Left ventricle myocardium inferior (tissue), 1 donor: ENCODE measurements around the gene IFI30. TPM values are rescaled to one million over a fixed set of nuclear protein-coding genes. Genes with fewer than 3 reads are reported as not detected.
A peak's percentile ranks its signal among the peaks of the same experiment; 100 is the strongest.

Experiments used
- DNase-seq: peaks from one replicate; pipeline ENCODE4 v3.0.0-alpha.2; 2020
- H3K27ac ChIP-seq: fragments of 200-600 bp; replicated peaks from 2 replicates; pipeline ENCODE4 v1.8.0; 2021
- H3K27me3 ChIP-seq: fragments of 200-600 bp; 2 replicates; pipeline ENCODE4 v1.8.0; 2021; ENCODE audit warnings: low read depth
- H3K36me3 ChIP-seq: fragments of 200-600 bp; 2 replicates; pipeline ENCODE4 v1.8.0; 2021
- H3K4me1 ChIP-seq: fragments of 200-600 bp; 2 replicates; pipeline ENCODE4 v1.8.0; 2021
- H3K4me3 ChIP-seq: fragments of 200-600 bp; 2 replicates; pipeline ENCODE4 v1.8.0; 2021; ENCODE audit warnings: mild to moderate bottlenecking, moderate library complexity
- H3K9me3 ChIP-seq: fragments of 200-600 bp; replicated peaks from 2 replicates; pipeline ENCODE4 v1.8.0; 2021
- CTCF ChIP-seq: fragments of 200-600 bp; IDR thresholded peaks from 2 replicates; pipeline ENCODE4 v1.8.0; 2021; ENCODE audit warnings: antibody characterized with exemption, mild to moderate bottlenecking, borderline replicate concordance
- intact Hi-C: fragments of 100-400 bp; cut with micrococcal nuclease; formaldehyde crosslinking; loops from one replicate; pipeline ENCODE4 v1.11.0; 2022
- total RNA-seq: library from RNA; stranded (reverse); fragmentation: NEBNext Ultra II Directional; extraction: Animal tissue kit (Norgen Biotek cat#: 25700); gene quantifications from one replicate; pipeline ENCODE4 v1.2.1, GENCODE V29; 2021
- donor health status: DM: no; HTN: yes; CAD: no; lungs with severe emphysema.

The IFI30 gene
- total RNA-seq, 1 donor from 2014 or later = 23.3 TPM

- Histone ChIP-seq H3K4me1 (peaks cover 46% of the 10 kb centered on the region), H3K36me3 (no peaks in the 10 kb centered on the region), H3K27ac (peak within 1 kb of the TSS; percentile 81), H3K9me3 (no peaks in the 10 kb centered on the region), H3K4me3 (peak within 1 kb of the TSS; percentile 69), H3K27me3 (peaks cover 74% of the 10 kb centered on the region)
- intact Hi-C loops = no loop called here
- no peak for TF ChIP-seq CTCF
- DNase-seq = peak; percentile 70
These were observed 52.3 kb downstream of the IFI30 start, which contains the start of gene PDE4C for GRCh38 chr19:18225702-18226468. Gene PDE4C, minus strand, starts transcription at chr19:18226438. Its CDS starts 23 bp downstream, at chr19:18226415.

GRCh38 chr19:18226956-18227780 lies 53.6 kb downstream of the IFI30 start:
- no peak overlapping the region for H3K4me3 ChIP-seq
- TF ChIP-seq CTCF = no peak
- peak overlapping the region; percentile 81 for H3K27ac ChIP-seq
- no peaks in the 10 kb centered on the region for H3K36me3 ChIP-seq
- peaks cover 74% of the 10 kb centered on the region for H3K27me3 ChIP-seq
- intact Hi-C loops = no loop called here
- H3K4me1 ChIP-seq = peaks cover 55% of the 10 kb centered on the region
- no peaks in the 10 kb centered on the region for H3K9me3 ChIP-seq
- DNase-seq = no peak

Other genes starting within 250 kb of the IFI30 start
- 87.4 TPM for gene CCDC124, start 240.8 kb upstream of the IFI30 start, total RNA-seq
- gene KCNN1, start 206.7 kb upstream of the IFI30 start, total RNA-seq = 0.38 TPM
- gene ARRDC2, start 165.6 kb upstream of the IFI30 start, total RNA-seq = 16.6 TPM
- 0.44 TPM for gene IL12RB1, start 86.9 kb upstream of the IFI30 start, total RNA-seq
- gene MAST3, start 76.0 kb upstream of the IFI30 start, total RNA-seq = 4.6 TPM
- gene PIK3R2, start 20.6 kb upstream of the IFI30 start, total RNA-seq = 28.0 TPM
- 12.5 TPM for gene MPV17L2, start 19.4 kb downstream of the IFI30 start, total RNA-seq
- gene RAB3A, start 30.2 kb downstream of the IFI30 start, total RNA-seq = 37.4 TPM
- gene PDE4C, start 52.6 kb downstream of the IFI30 start, total RNA-seq = 2.4 TPM
- 0.49 TPM for gene IQCN, start 100.6 kb downstream of the IFI30 start, total RNA-seq
- gene JUND, start 107.8 kb downstream of the IFI30 start, total RNA-seq = 107 TPM
- gene LSM4, start 149.3 kb downstream of the IFI30 start, total RNA-seq = 94.8 TPM
- 38.8 TPM for gene PGPEP1, start 166.8 kb downstream of the IFI30 start, total RNA-seq
- 0.33 TPM for gene GDF15, start 212.3 kb downstream of the IFI30 start, total RNA-seq
- gene LRRC25, start 223.8 kb downstream of the IFI30 start, total RNA-seq = 2.4 TPM
- gene SSBP4, start 245.6 kb downstream of the IFI30 start, total RNA-seq = 30.8 TPM